Heart right ventricle (tissue), 16 donors: ENCODE measurements around the gene CYB5R2. TPM values are rescaled to one million over a fixed set of nuclear protein-coding genes. Genes with fewer than 3 reads are reported as not detected.

Source experiments
- ATAC-seq, 8 donors: fragments of 200-7000 bp; cut with Tn5 transposase; one replicate each; pipeline ENCODE4 v1.9.1; 2020; ENCODE audit warnings: mild to moderate bottlenecking in 8 of 8, moderate library complexity in 8 of 8, moderate number of reproducible peaks in 1 of 8
- DNase-seq, 2 donors: peaks; one replicate each; pipeline ENCODE4 v3.0.0-alpha.2; 2020
- H3K27ac ChIP-seq, 10 donors: fragments of 200-600 bp; sonication (generic) in 2 of 10; one replicate each; pipeline versions ENCODE4 v1.5.0 to v1.8.0; 2020 to 2022; ENCODE audit warnings: mild to moderate bottlenecking in 3 of 10
- H3K27me3 ChIP-seq, 7 donors: fragments of 200-600 bp; one replicate each; pipeline ENCODE4 v1.8.0; 2021 to 2022; ENCODE audit warnings: mild to moderate bottlenecking in 2 of 7
- H3K36me3 ChIP-seq, 9 donors: fragments of 200-600 bp; sonication (generic) in 1 of 9; one replicate each; pipeline versions ENCODE4 v1.5.0 to v1.8.0; 2020 to 2022; ENCODE audit warnings: mild to moderate bottlenecking in 2 of 9
- H3K4me1 ChIP-seq, 9 donors: fragments of 200-600 bp; sonication (generic) in 1 of 9; one replicate each; pipeline versions ENCODE4 v1.5.0 to v1.8.0; 2020 to 2022; ENCODE audit warnings: mild to moderate bottlenecking in 4 of 9
- H3K4me3 ChIP-seq, 10 donors: fragments of 200-600 bp; sonication (generic) in 2 of 10; one replicate each; pipeline versions ENCODE4 v1.5.0 to v1.8.0; 2020 to 2022; ENCODE audit warnings: mild to moderate bottlenecking in 7 of 10, moderate library complexity in 2 of 10
- H3K9me3 ChIP-seq, 11 donors: fragments of 200-600 bp in 10 of 11; sonication (generic) in 2 of 11; one replicate each; pipeline versions ENCODE4 v1.5.0 to v1.8.0; 2013 to 2022; ENCODE audit warnings: mild to moderate bottlenecking in 2 of 11, control low read depth in 1 of 11, moderate library complexity in 1 of 11
- WGBS, 2 donors: extraction: QIAGEN DNeasy Blood & Tissue Kit; methylation state at CpG; one replicate each; pipeline ENCODE4 v1.1.7; 2013; ENCODE audit warnings: inconsistent platforms in 1 of 2; 5-methylcytosine and 5-hydroxymethylcytosine counted together
- intact Hi-C, 10 donors: fragments of 100-400 bp; cut with DNase I; formaldehyde crosslinking; loops; one replicate each; pipeline versions ENCODE4 v1.11.1 to v1.14.2; 2022
- polyA plus RNA-seq, 2 donors: library from polyadenylated mRNA; stranded (reverse); fragments of 200-250 nt; gene quantifications; one replicate each; pipeline ENCODE4 v1.2.3, GENCODE V29; 2013
- total RNA-seq, 10 donors: library from RNA; stranded (reverse); fragmentation: NEBNext Ultra II Directional in 3 of 10; extraction: Animal tissue kit (Norgen Biotek cat#: 25700) in 3 of 10; gene quantifications; one replicate each; pipeline versions ENCODE4 v1.2.1 to v1.2.4, GENCODE V29; 2021 to 2023
- TF ChIP-seq, protein P1 (sequence below), 9 donors: fragments of 200-600 bp; sonication (generic) in 2 of 9; IDR thresholded peaks; one replicate each; pipeline versions ENCODE4 v1.5.0 to v1.8.0; 2021 to 2022; ENCODE audit warnings: antibody characterized with exemption in 9 of 9, mild to moderate bottlenecking in 5 of 9, moderate library complexity in 1 of 9
- donor health status: Arrhythmogenic right ventricular cardiomyopathy.
- donor health status: ischemic (EF 13 %, LVEDD 7.1; RV severe dilation, severe dysfunction).
- donor health status: healthy with polysubstance abuse.
- donor health status: DM: no; HTN: yes; CAD: no.
- donor health status: DM: no; HTN: no; CAD: no.
- donor health status: ischemic (EF 25% LVEDD 6.9; RV normal size, moderate dysfunction).
- donor health status: ischemic (EF 25% LVEDD 5.7; RV mildly dilated, moderate dysfunction).
- donor health status: healthy.
- donor health status: DM: yes; HTN: yes; CAD: no.
- donor health status: Ischemic cardiomyopathy.
- donor health status: ischemic (EF 35%, LVEDD 5.7; RV mildly dilated, moderate dysfunction).
- donor health status: nonischemic (EF 11% LVEDD 7.7; RV severe dilation, severe dysfunction).
- donor health status: DM: yes; HTN: yes; CAD: no.
- donor health status: PGD.
- donor health status: ischemic (EF 29% LVEDD 5.4; RV normal size, mild dysfunction).
- donor health status: nonischemic (EF 23%, LVEDD 6.1; RV moderate dilation, normal function).

CYB5R2 gene
- total and polyA plus RNA-seq, 12 donors, result 0.36 to 2.8 (median 1.2) TPM

DNA sequence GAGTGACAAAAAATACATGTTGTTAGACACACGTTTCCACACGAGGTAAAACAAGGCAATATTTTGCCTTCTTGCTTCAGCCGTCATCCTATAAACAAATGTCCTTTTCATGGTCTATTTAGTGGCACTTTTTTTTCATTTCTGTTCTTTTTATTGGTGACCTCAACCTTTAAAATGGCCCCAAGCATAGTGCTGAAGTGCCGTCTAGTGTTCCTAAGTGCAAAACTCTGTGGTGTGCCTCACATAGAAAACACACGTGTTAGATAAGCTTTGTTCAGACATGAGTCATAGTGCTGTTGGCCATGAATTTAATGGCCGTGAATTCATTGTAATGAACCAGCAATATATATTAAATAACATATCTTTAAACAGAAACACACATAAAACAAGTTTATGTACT, 17.3 kb upstream of the CYB5R2 start:
- no peak overlapping the region for H3K4me3 ChIP-seq
- H3K36me3 ChIP-seq, result no peaks in the 10 kb centered on the region
- H3K4me1 ChIP-seq, result no peaks in the 10 kb centered on the region
- DNase-seq (no peak), ATAC-seq (no peak)
- TF ChIP-seq, protein P1, sequence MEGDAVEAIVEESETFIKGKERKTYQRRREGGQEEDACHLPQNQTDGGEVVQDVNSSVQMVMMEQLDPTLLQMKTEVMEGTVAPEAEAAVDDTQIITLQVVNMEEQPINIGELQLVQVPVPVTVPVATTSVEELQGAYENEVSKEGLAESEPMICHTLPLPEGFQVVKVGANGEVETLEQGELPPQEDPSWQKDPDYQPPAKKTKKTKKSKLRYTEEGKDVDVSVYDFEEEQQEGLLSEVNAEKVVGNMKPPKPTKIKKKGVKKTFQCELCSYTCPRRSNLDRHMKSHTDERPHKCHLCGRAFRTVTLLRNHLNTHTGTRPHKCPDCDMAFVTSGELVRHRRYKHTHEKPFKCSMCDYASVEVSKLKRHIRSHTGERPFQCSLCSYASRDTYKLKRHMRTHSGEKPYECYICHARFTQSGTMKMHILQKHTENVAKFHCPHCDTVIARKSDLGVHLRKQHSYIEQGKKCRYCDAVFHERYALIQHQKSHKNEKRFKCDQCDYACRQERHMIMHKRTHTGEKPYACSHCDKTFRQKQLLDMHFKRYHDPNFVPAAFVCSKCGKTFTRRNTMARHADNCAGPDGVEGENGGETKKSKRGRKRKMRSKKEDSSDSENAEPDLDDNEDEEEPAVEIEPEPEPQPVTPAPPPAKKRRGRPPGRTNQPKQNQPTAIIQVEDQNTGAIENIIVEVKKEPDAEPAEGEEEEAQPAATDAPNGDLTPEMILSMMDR (IDR thresholded peaks at IDR 0.05), result no peak
- intact Hi-C loops, result loop anchor here in 4 of 10 donors (5.0 to 10.0 kb wide), 2 partner anchors 593 to 596 kb away; no protein-coding TSS in a partner anchor
- WGBS, 2 donors, result 70 to 79% methylated on average over 6 of the region's 6 CpGs
- no peak overlapping the region for H3K27ac ChIP-seq
- H3K27me3 ChIP-seq, result peaks cover 0 to 36% (median 8%) of the 10 kb centered on the region in 7 donors
- no peaks in the 10 kb centered on the region for H3K9me3 ChIP-seq

DNA sequence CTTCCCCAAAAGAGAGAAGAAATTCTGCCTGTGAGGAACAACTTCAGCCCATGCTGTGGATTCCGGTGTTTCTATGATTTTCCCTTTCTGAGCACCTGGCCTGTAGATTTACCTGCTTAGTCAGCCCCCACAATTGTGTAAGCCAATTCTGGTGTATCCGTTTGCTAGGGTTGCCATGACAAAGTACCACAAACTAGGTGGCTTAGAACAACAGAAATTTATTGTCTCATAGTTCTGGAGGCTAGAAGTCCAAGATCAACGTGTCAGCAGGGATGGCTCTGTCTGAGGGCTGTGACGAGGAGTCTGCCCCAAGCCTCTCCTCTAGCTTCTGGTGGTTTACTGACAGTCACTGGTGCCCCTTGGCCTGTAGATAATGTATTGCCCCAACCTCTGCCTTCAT, 15.9 kb upstream of the CYB5R2 start:
- 64 to 80% methylated on average over 4 of the region's 4 CpGs for WGBS, 2 donors
- Histone ChIP-seq H3K27me3 (peaks cover 0 to 33% (median 8%) of the 10 kb centered on the region in 7 donors), H3K9me3 (no peaks in the 10 kb centered on the region), H3K36me3 (no peaks in the 10 kb centered on the region), H3K27ac (no peak overlapping the region), H3K4me3 (no peak overlapping the region), H3K4me1 (no peaks in the 10 kb centered on the region)
- intact Hi-C loops, result loop anchor here in 6 of 10 donors (2.0 to 10.0 kb wide), 4 partner anchors 174 to 877 kb away; partner anchors contain the start of gene PPFIBP2 (in 1 of the 6)
- TF ChIP-seq, protein P1 (IDR thresholded peaks at IDR 0.05), result no peak
- ATAC-seq (no peak), DNase-seq (no peak)

DNA sequence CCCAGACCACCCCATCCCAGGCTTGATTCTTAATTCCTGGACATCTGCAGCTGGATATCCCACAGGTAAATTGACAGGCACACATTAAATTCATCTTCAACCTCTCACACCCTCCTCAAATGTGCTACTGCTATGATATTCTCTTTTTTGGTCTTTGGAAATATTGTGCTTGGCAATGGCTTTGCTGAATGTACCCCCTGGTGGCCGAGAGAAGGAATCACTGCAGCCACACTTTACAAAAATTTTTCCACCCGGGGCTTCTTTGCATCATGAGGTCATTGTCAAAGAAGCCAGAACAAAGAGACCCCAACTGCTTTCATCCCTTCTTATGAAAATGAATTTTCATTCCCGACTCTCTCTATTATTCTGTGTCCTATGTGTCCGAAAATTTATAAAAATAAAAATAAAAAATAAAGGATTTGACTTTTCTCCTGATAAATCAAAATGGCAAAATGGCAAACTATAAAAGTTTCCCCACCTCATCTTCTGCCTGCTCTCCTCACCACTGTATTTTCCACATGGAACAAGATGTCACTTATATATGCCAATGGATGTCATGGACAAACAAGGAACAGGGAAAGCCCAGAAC, 15.0 kb upstream of the CYB5R2 start:
- Histone ChIP-seq H3K27me3 (peaks cover 0 to 24% (median 6%) of the 10 kb centered on the region in 7 donors), H3K27ac (no peak overlapping the region), H3K36me3 (no peaks in the 10 kb centered on the region), H3K9me3 (no peaks in the 10 kb centered on the region), H3K4me1 (no peaks in the 10 kb centered on the region), H3K4me3 (no peak overlapping the region)
- ATAC-seq, result no peak
- intact Hi-C loops, result loop anchor here in 6 of 10 donors (2.0 to 10.0 kb wide), 4 partner anchors 174 to 876 kb away; partner anchors contain the start of gene PPFIBP2 (in 1 of the 6)
- WGBS, 2 donors, result 18 to 37% methylated on average over 4 of the region's 4 CpGs
- DNase-seq, result no peak
- TF ChIP-seq, protein P1 (IDR thresholded peaks at IDR 0.05), result peak; percentile 41 to 82 (median 75)

DNA sequence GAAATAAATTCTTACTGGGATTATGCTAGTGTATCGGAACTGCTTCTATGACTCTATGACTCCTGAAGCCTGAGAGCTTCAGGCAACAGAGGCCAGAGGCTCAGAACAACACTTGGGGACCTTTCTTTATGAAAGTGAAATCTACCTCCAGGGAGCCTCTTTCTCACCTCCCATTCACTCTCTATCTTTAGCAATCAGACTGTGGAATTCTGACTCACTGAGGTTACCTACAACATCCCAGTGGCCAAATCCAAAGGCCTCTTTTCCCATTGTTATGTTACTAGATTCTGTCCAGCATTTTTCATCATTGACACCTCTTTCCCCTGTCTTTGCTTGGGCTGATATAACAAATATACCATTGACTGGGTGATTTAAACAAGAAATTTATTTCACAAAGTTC, 14.1 kb upstream of the CYB5R2 start:
- DNase-seq (no peak), ATAC-seq (no peak)
- WGBS, 2 donors, result 96% methylated on average over 1 of the region's 1 CpG
- intact Hi-C loops, result loop anchor here in 5 of 10 donors (5.0 to 10.0 kb wide), 3 partner anchors 173 to 875 kb away; partner anchors contain the start of gene PPFIBP2 (in 1 of the 5)
- Histone ChIP-seq H3K9me3 (no peaks in the 10 kb centered on the region), H3K4me1 (no peaks in the 10 kb centered on the region), H3K27me3 (peaks cover 0 to 14% (median 0%) of the 10 kb centered on the region in 7 donors), H3K27ac (no peak overlapping the region), H3K4me3 (no peak overlapping the region), H3K36me3 (no peaks in the 10 kb centered on the region)
- TF ChIP-seq, protein P1 (IDR thresholded peaks at IDR 0.05), result no peak
